Calu3 (cell line): Measurements from ENCODE around the gene NT5DC4. TPM values are rescaled to one million over a fixed set of nuclear protein-coding genes. Genes with fewer than 3 reads are reported as not detected.

Experiments
- Bru-seq: library from RNA; stranded (reverse); fragments of 400-500 nt; gene quantifications from one replicate; lab custom pipeline; 2021; lab: Mats Ljungman, UMichigan
- BruChase-seq, 2 experiments: library from RNA; stranded (reverse); fragments of 400-500 nt; gene quantifications; one replicate each; lab custom pipeline; 2021; lab: Mats Ljungman, UMichigan
- BruUV-seq: library from RNA; stranded (reverse); fragments of 400-500 nt; replicated peaks from 2 replicates; lab custom pipeline; 2021; lab: Mats Ljungman, UMichigan
- CTCF ChIA-PET: fragments of 300-600 bp; sonication (Branson Sonifier 250); formaldehyde crosslinking; loops from one replicate; lab custom pipeline; 2022; ENCODE audit warnings: antibody characterized with exemption; lab: Charles Lee
- DNase-seq: peaks from one replicate; pipeline ENCODE4 v3.0.0; 2022
- H3K27ac Mint-ChIP-seq: one replicate; pipeline ENCODE4 v1.8.0; 2022; ENCODE audit warnings: mixed read lengths; ENCODE audit not compliant: unreplicated experiment
- H3K27me3 Mint-ChIP-seq: one replicate; pipeline ENCODE4 v1.8.0; 2022; ENCODE audit warnings: mixed read lengths; ENCODE audit not compliant: unreplicated experiment
- H3K36me3 Mint-ChIP-seq: one replicate; pipeline ENCODE4 v1.8.0; 2022; ENCODE audit warnings: mild to moderate bottlenecking, moderate library complexity, mixed read lengths; ENCODE audit not compliant: insufficient read depth, unreplicated experiment
- H3K4me1 Mint-ChIP-seq: one replicate; pipeline ENCODE4 v1.8.0; 2022; ENCODE audit warnings: mild to moderate bottlenecking, low read depth, mixed read lengths; ENCODE audit not compliant: unreplicated experiment
- H3K4me3 Mint-ChIP-seq: one replicate; pipeline ENCODE4 v1.8.0; 2022; ENCODE audit warnings: mild to moderate bottlenecking, low read depth, moderate library complexity, mixed read lengths; ENCODE audit not compliant: unreplicated experiment
- H3K9me3 Mint-ChIP-seq: one replicate; pipeline ENCODE4 v1.8.0; 2022; ENCODE audit warnings: low read depth, mixed read lengths; ENCODE audit not compliant: unreplicated experiment
- CTCF ChIP-seq: fragments of 200-600 bp; IDR thresholded peaks from one replicate; pipeline ENCODE4 v1.8.0; 2022; ENCODE audit warnings: antibody characterized with exemption; ENCODE audit not compliant: unreplicated experiment
- intact Hi-C: fragments of 100-400 bp; cut with micrococcal nuclease; formaldehyde crosslinking; loops from one replicate; pipeline ENCODE4 v1.10.0; 2022; ENCODE audit not compliant: unreplicated experiment
- long read RNA-seq: library from polyadenylated mRNA; stranded (forward); transcript quantifications from one replicate; pipeline ENCODE4 v2.0.0, GENCODE V29; 2022
- total RNA-seq: library from RNA; stranded (reverse); gene quantifications from 2 replicates; pipeline ENCODE4 v1.2.3, GENCODE V29; 2022

The NT5DC4 gene
- total RNA-seq (10.1 and 13.6 TPM in 2 replicates), Bru-seq, nascent RNA (percentile 72 among the genes with signal in this experiment), BruChase-seq, experiment 1, labeled RNA remaining after a 6-hour chase (percentile 69 among the genes with signal in this experiment), BruChase-seq, experiment 2, labeled RNA remaining after a 2-hour chase (percentile 64 among the genes with signal in this experiment)
- long read RNA-seq, partial matches to known transcripts: 4 of 13 reads
- long read RNA-seq, other reads (novel, unspliced or antisense): 9 of 13 reads

- no TSS peak for BruUV-seq
- H3K9me3 Mint-ChIP-seq: no peaks in the 10 kb centered on the region
- H3K4me3 Mint-ChIP-seq: no peak within 1 kb of the TSS
- H3K27ac Mint-ChIP-seq: no peak within 1 kb of the TSS
- H3K36me3 Mint-ChIP-seq: peaks cover 2% of the 10 kb centered on the region
- TF ChIP-seq CTCF: no peak
- H3K27me3 Mint-ChIP-seq: peaks cover 8% of the 10 kb centered on the region
- intact Hi-C loops: no loop called here
- CTCF ChIA-PET: no interaction called here
- peaks cover 7% of the 10 kb centered on the region for H3K4me1 Mint-ChIP-seq
- DNase-seq: no peak
Observed at GRCh38 chr2:112720785-112721184, at the start of gene NT5DC4. NT5DC4 (plus strand) TSS chr2:112721020; CDS start chr2:112721080, 60 bp downstream.

- no TSS peak for BruUV-seq
- Mint-ChIP-seq H3K4me1 (no peaks in the 10 kb centered on the region), H3K36me3 (peaks cover 8% of the 10 kb centered on the region), H3K27ac (no peak overlapping the region), H3K4me3 (no peak overlapping the region), H3K27me3 (no peaks in the 10 kb centered on the region), H3K9me3 (no peaks in the 10 kb centered on the region)
- intact Hi-C loops: no loop called here
- DNase-seq: no peak
- CTCF ChIA-PET: interaction anchor here (0.6 to 1.2 kb wide), 2 partner anchors 26 to 140 kb away, joined by 3 read pairs; no protein-coding TSS in a partner anchor
- TF ChIP-seq CTCF: no peak
Observed at GRCh38 chr2:112671801-112672200, 49.0 kb upstream of the NT5DC4 start.

DNA sequence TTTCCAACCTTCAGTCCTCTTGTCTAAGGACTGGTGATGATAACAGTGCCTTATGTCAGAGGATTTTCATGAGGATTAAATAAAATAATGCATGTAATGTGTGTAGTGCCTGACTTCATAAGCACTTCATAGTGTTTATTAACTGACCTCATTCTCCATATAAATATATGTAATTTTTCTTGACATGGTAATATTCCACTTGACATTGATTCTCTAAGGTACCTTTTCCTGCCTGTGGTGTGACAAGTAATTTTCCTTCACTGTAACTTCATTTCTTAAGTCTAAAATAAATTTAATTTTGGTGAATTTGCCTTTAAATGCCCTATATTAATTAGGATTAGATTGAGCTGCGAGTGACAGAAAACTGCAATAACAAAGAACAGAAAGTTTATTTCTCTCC, 47.8 kb upstream of the NT5DC4 start:
- no peaks in the 10 kb centered on the region for H3K4me1 Mint-ChIP-seq
- no peak for DNase-seq
- no TSS peak for BruUV-seq
- no peaks in the 10 kb centered on the region for H3K27me3 Mint-ChIP-seq
- H3K9me3 Mint-ChIP-seq: no peaks in the 10 kb centered on the region
- H3K27ac Mint-ChIP-seq: no peak overlapping the region
- CTCF ChIA-PET: no interaction called here
- intact Hi-C loops: no loop called here
- no peak overlapping the region for H3K4me3 Mint-ChIP-seq
- no peak for TF ChIP-seq CTCF
- peaks cover 8% of the 10 kb centered on the region for H3K36me3 Mint-ChIP-seq

DNA sequence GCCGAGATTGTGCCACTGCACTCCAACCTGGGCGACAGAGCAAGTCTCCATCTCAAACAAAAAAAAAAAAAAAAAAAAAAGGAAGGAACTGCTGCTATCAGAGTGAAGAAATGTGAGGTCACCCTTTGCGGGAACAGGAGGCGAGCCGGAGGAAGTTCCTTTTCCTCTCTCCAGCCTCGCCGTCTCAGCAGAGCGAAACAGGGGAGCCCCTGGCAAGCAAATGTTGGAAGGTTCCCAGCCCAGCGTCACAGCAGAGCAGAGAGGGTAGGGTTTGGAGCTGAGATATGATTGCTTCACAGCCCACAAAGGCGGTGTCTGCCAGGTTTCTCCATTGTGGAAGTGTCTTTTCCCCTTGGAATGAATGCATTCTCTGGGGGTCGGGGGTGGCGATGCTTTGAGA, 46.6 kb upstream of the NT5DC4 start:
- intact Hi-C loops: no loop called here
- no peak overlapping the region for H3K4me3 Mint-ChIP-seq
- no peak for TF ChIP-seq CTCF
- no peak overlapping the region for H3K27ac Mint-ChIP-seq
- no peaks in the 10 kb centered on the region for H3K9me3 Mint-ChIP-seq
- H3K4me1 Mint-ChIP-seq: no peaks in the 10 kb centered on the region
- CTCF ChIA-PET: no interaction called here
- peaks cover 3% of the 10 kb centered on the region for H3K36me3 Mint-ChIP-seq
- H3K27me3 Mint-ChIP-seq: no peaks in the 10 kb centered on the region
- no TSS peak for BruUV-seq
- DNase-seq: no peak
